CD14-positive monocyte (primary cell): ENCODE results near the gene SCAMP4. TPM values are rescaled to one million over a fixed set of nuclear protein-coding genes. Genes with fewer than 3 reads are reported as not detected.

Experiments
- DNase-seq, 3 donors: peaks; one replicate each; pipeline ENCODE4 v3.0.0-alpha.2; 2011 to 2022
- H2AFZ ChIP-seq: 2 replicates; pipeline ENCODE4 v1.6.0; 2012; ENCODE audit warnings: mild to moderate bottlenecking, low read depth, low read length, inconsistent platforms; ENCODE audit not compliant: insufficient read depth, poor library complexity, severe bottlenecking
- H3K27ac ChIP-seq, 2 donors: 1 replicate in 1 of 2; 2 replicates in 1 of 2; pipeline ENCODE4 v1.5.1; 2012 to 2013; ENCODE audit warnings: low read length in 2 of 2, control low read depth in 1 of 2, inconsistent platforms in 1 of 2, low read depth in 1 of 2, mild to moderate bottlenecking in 1 of 2
- H3K27me3 ChIP-seq, 2 donors: one replicate each; pipeline versions ENCODE4 v1.6.0 to v1.6.1; 2011 to 2013; ENCODE audit warnings: low read length in 2 of 2; ENCODE audit not compliant: control insufficient read depth in 2 of 2, insufficient read depth in 2 of 2
- H3K36me3 ChIP-seq, 2 donors: replicated peaks in 1 of 2; 1 replicate in 1 of 2; 2 replicates in 1 of 2; pipeline versions ENCODE4 v1.5.1 to v1.6.1; 2012 to 2013; ENCODE audit warnings: low read length in 2 of 2, control low read depth in 1 of 2, inconsistent platforms in 1 of 2, mild to moderate bottlenecking in 1 of 2; ENCODE audit not compliant: insufficient read depth in 2 of 2, control insufficient read depth in 1 of 2
- H3K4me1 ChIP-seq, 2 donors: 1 replicate in 1 of 2; 2 replicates in 1 of 2; pipeline versions ENCODE4 v1.5.1 to v1.6.1; 2012 to 2013; ENCODE audit warnings: low read length in 2 of 2, control low read depth in 1 of 2, inconsistent platforms in 1 of 2, mild to moderate bottlenecking in 1 of 2, moderate library complexity in 1 of 2; ENCODE audit not compliant: insufficient read depth in 2 of 2, control insufficient read depth in 1 of 2
- H3K4me2 ChIP-seq: replicated peaks from 2 replicates; pipeline ENCODE3; 2012; ENCODE audit warnings: low read length, moderate library complexity, mild to moderate bottlenecking; ENCODE audit not compliant: poor library complexity, severe bottlenecking; ENCODE audit errors: extremely low read depth
- H3K4me3 ChIP-seq, 3 experiments: fragments of 200-600 bp in 1 of 3; sonication (generic) in 1 of 3; replicated peaks in 1 of 3; 1 replicate in 2 of 3; 2 replicates in 1 of 3; pipeline ENCODE4 v1.5.1; 2011 to 2013; ENCODE audit warnings: low read length in 3 of 3, mild to moderate bottlenecking in 3 of 3, control low read depth in 2 of 3, low read depth in 2 of 3, inconsistent platforms in 1 of 3, moderate library complexity in 1 of 3
- H3K79me2 ChIP-seq: 2 replicates; pipeline ENCODE4 v1.6.0; 2012; ENCODE audit warnings: mild to moderate bottlenecking, control low read depth, inconsistent platforms, low read length, moderate library complexity; ENCODE audit not compliant: insufficient read depth
- H3K9ac ChIP-seq: 2 replicates; pipeline ENCODE4 v1.6.0; 2017; ENCODE audit warnings: low read length, mild to moderate bottlenecking; ENCODE audit not compliant: insufficient read depth, poor library complexity, severe bottlenecking
- H3K9me3 ChIP-seq, 2 donors: replicated peaks in 1 of 2; 1 replicate in 1 of 2; 2 replicates in 1 of 2; pipeline versions ENCODE4 v1.5.1 to v1.6.1; 2012 to 2013; ENCODE audit warnings: low read length in 2 of 2, control low read depth in 1 of 2; ENCODE audit not compliant: control insufficient read depth in 1 of 2, insufficient read depth in 1 of 2
- H4K20me1 ChIP-seq: 2 replicates; pipeline ENCODE4 v1.6.0; 2012; ENCODE audit warnings: mild to moderate bottlenecking, low read length, control low read depth, moderate library complexity; ENCODE audit not compliant: insufficient read depth
- H3K27ac Mint-ChIP-seq, 7 donors: one replicate each; pipeline ENCODE4 v1.8.0; 2020; ENCODE audit warnings: mild to moderate bottlenecking in 7 of 7, mixed read lengths in 7 of 7, moderate library complexity in 6 of 7, inconsistent platforms in 2 of 7
- H3K27me3 Mint-ChIP-seq, 3 donors: one replicate each; pipeline ENCODE4 v1.8.0; 2021 to 2022; ENCODE audit warnings: low read depth in 3 of 3, mild to moderate bottlenecking in 3 of 3, mixed read lengths in 3 of 3, moderate library complexity in 3 of 3, inconsistent platforms in 1 of 3
- H3K36me3 Mint-ChIP-seq, 2 donors: one replicate each; pipeline ENCODE4 v1.8.0; 2020; ENCODE audit warnings: mixed read lengths in 2 of 2, inconsistent platforms in 1 of 2, mild to moderate bottlenecking in 1 of 2
- H3K4me1 Mint-ChIP-seq: one replicate; pipeline ENCODE4 v1.8.0; 2020; ENCODE audit warnings: mild to moderate bottlenecking, mixed read lengths
- H3K4me3 Mint-ChIP-seq, 2 donors: one replicate each; pipeline ENCODE4 v1.8.0; 2020; ENCODE audit warnings: mild to moderate bottlenecking in 2 of 2, mixed read lengths in 2 of 2, moderate library complexity in 1 of 2
- H3K9me3 Mint-ChIP-seq, 7 donors: one replicate each; pipeline ENCODE4 v1.8.0; 2020 to 2022; ENCODE audit warnings: mixed read lengths in 7 of 7, mild to moderate bottlenecking in 6 of 7, moderate library complexity in 6 of 7, inconsistent platforms in 2 of 7
- CTCF ChIP-seq: fragments of 200-600 bp; IDR thresholded peaks from one replicate; pipeline ENCODE4 v1.8.0; 2022; ENCODE audit warnings: antibody characterized with exemption, mild to moderate bottlenecking
- WGBS: methylation state at CpG from one replicate; pipeline ENCODE4 v1.1.5; 2013; ENCODE audit warnings: missing lambda C conversion rate; ENCODE audit not compliant: insufficient coverage; 5-methylcytosine and 5-hydroxymethylcytosine counted together
- intact Hi-C, 2 donors: fragments of 100-400 bp; cut with micrococcal nuclease; formaldehyde crosslinking; loops; one replicate each; pipeline versions ENCODE4 v1.15.0 to v1.15.1; 2023
- polyA plus RNA-seq, 3 donors: library from polyadenylated mRNA; depleted of rRNA in 1 of 3; unstranded in 2 of 3; stranded (reverse) in 1 of 3; fragments of 300-500 nt in 2 of 3; fragments of >200 nt in 1 of 3; fragmentation: Illumina TruSeq in 2 of 3; gene quantifications; 1 replicate in 2 of 3; 2 replicates in 1 of 3; pipeline ENCODE4 v1.2.3, GENCODE V29; 2012 to 2021

The SCAMP4 gene
- polyA plus RNA-seq, 3 donors, result 11.9 to 39.4 (median 15.4) TPM

DNA sequence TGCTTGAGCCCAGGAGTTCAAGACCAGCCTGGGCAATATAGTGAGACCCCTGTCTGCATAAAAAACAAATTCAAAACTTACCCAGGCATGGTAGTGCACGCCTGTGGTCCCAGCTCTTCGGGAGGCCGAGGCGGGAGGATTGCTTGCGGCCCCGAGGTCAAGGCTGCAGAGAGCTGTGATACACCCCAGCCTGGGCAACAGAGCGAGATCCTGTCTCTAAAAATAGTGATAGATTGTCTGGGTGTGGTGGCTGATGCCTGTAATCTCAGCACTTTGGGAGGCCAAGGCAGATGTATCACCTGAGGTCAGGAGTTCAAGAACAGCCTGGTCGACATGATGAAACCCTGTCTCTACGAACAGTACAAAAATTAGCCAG is 37.9 kb upstream of the SCAMP4 start:
- no peak overlapping the region for H3K4me2 ChIP-seq
- Mint-ChIP-seq H3K4me1 (peaks cover 8% of the 10 kb centered on the region), H3K4me3 (no peak overlapping the region), H3K9me3 (no peaks in the 10 kb centered on the region), H3K36me3 (peaks cover 0 to 17% of the 10 kb centered on the region in 2 donors), H3K27me3 (no peaks in the 10 kb centered on the region), H3K27ac (peak overlapping the region in 3 of 7 donors; percentile 12 to 46 (median 45))
- DNase-seq, result no peak
- no peak for TF ChIP-seq CTCF
- no peak overlapping the region for H3K27ac ChIP-seq
- H3K36me3 ChIP-seq, result peaks cover 3 to 12% of the 10 kb centered on the region in 2 donors
- H3K27me3 ChIP-seq, result no peaks in the 10 kb centered on the region
- peaks cover 40% of the 10 kb centered on the region for H3K79me2 ChIP-seq
- H4K20me1 ChIP-seq, result peaks cover 21% of the 10 kb centered on the region
- H2AFZ ChIP-seq, result no peak overlapping the region
- intact Hi-C loops, result no loop called here
- peaks cover 10 to 12% of the 10 kb centered on the region in 2 donors for H3K4me1 ChIP-seq
- WGBS, result 100% methylated on average over 9 of the region's 9 CpGs
- H3K9me3 ChIP-seq, result no peaks in the 10 kb centered on the region
- H3K9ac ChIP-seq, result no peak overlapping the region
- H3K4me3 ChIP-seq, result no peak overlapping the region

DNA sequence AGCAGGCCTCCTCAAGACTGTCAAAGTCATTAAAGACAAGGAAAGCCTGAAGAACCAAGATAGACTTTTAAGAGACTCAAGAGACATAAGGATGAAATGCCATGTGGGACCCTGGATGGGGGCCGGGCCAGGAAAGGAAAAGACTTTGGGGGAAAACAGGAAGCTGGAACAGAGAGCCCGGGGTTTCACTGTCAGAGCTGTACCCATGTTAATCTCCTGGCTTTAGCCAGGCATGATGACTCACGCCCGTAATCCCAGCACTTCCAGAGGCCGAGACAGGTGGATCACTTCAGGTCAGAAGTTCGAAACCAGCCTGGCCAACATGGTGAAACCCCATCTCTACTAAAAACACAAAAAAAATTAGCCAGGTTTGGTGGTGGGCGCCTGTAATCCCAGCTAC is 36.2 kb upstream of the SCAMP4 start:
- 88% methylated on average over 5 of the region's 7 CpGs for whole genome bisulfite sequencing
- H3K9me3 ChIP-seq, result no peaks in the 10 kb centered on the region
- H3K27ac Mint-ChIP-seq, result no peak overlapping the region

More for the DNA sequence above, 36.2 kb upstream of the SCAMP4 start:
- H3K4me3 Mint-ChIP-seq, result no peak overlapping the region
- H3K27me3 ChIP-seq, result no peaks in the 10 kb centered on the region
- no peaks in the 10 kb centered on the region for H3K9me3 Mint-ChIP-seq
- no peak overlapping the region for H2AFZ ChIP-seq
- H3K27ac ChIP-seq, result no peak overlapping the region
- TF ChIP-seq CTCF, result no peak
- intact Hi-C loops, result no loop called here
- peaks cover 17 to 18% of the 10 kb centered on the region in 2 donors for H3K4me1 ChIP-seq
- peaks cover 13% of the 10 kb centered on the region for H3K4me1 Mint-ChIP-seq
- H3K79me2 ChIP-seq, result peaks cover 54% of the 10 kb centered on the region
- peaks cover 34% of the 10 kb centered on the region for H4K20me1 ChIP-seq
- H3K27me3 Mint-ChIP-seq, result no peaks in the 10 kb centered on the region
- H3K9ac ChIP-seq, result no peak overlapping the region
- peaks cover 5 to 24% of the 10 kb centered on the region in 2 donors for H3K36me3 Mint-ChIP-seq
- H3K4me2 ChIP-seq, result no peak overlapping the region
- DNase-seq, result no peak
- H3K4me3 ChIP-seq, result no peak overlapping the region
- peaks cover 14 to 27% of the 10 kb centered on the region in 2 donors for H3K36me3 ChIP-seq
